ENCODE data around the gene NELL2. TPM values are rescaled to one million over a fixed set of nuclear protein-coding genes. Genes with fewer than 3 reads are reported as not detected.

The NELL2 gene
- polyA plus RNA-seq, 1 of the 3 experiments (the other 2 are of a cell fraction), result 0.35 TPM

DNA sequence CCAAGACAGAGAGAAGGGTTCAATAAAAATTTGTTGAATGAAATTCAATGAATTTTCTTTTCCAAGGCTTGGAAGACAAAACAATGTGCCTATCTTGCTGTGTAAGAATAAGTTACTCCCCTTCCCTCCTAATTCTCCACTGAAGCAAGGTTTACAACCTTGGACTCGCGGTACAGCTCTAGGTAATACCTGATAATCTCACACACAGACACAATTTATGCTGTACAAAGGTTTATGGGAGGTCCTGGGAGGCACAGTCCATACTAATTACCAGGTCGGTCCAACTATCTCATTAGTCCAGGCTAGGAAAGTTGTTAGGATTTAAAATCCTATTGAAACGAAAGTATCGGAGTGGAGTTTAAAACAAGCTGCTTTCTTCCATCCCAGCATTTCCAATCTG lies 42.6 kb downstream of the NELL2 start:
- Histone ChIP-seq H3K27ac (ENCODE audit: low read depth in 2 of 2, low read length in 1 of 2) (no peak overlapping the region), H3K36me3 (replicated peaks in 1 of 2; ENCODE audit: control insufficient read depth in 1 of 2, insufficient read depth in 2 of 2, low read length in 1 of 2) (no peaks in the 10 kb centered on the region), H3K27me3 (ENCODE audit: insufficient read depth) (no peaks in the 10 kb centered on the region), H3K9me3 (no peaks in the 10 kb centered on the region), H3K4me1 (ENCODE audit: control insufficient read depth in 1 of 2, insufficient read depth in 2 of 2, low read depth in 1 of 2, low read length in 1 of 2) (no peaks in the 10 kb centered on the region; a peak in 1 of 4 replicates), H3K4me2 (no peak overlapping the region), H3K9me2 (no peaks in the 10 kb centered on the region), H3F3A (replicated peaks; ENCODE audit: insufficient read depth) (no peaks in the 10 kb centered on the region), H4K20me1 (ENCODE audit: insufficient read depth) (no peaks in the 10 kb centered on the region), H2AFZ (ENCODE audit: low read depth) (no peak overlapping the region), H3K4me3 (ENCODE audit: low read depth in 2 of 2, low read length in 1 of 2) (no peak overlapping the region), H3K79me2 (ENCODE audit: insufficient read depth) (no peaks in the 10 kb centered on the region), H3K9ac (no peak overlapping the region)
- no peak for DNase-seq
- CTCF ChIA-PET, result no interaction called here
- POLR2A ChIA-PET, result no interaction called here
- WGBS (ENCODE audit: low lambda C conversion rate), result 55% methylated on average over 5 of the region's 5 CpGs
- TF ChIP-seq NRF1 (IDR thresholded peaks at IDR 0.05; ENCODE audit: low read depth, low read length), result no peak
- no peak for TF ChIP-seq FOXJ3 (CRISPR knock-in tag; IDR thresholded peaks at IDR 0.05)
- TF ChIP-seq RAD21 (IDR thresholded peaks at IDR 0.05; ENCODE audit: low read length), result no peak
- TF ChIP-seq, protein P1, sequence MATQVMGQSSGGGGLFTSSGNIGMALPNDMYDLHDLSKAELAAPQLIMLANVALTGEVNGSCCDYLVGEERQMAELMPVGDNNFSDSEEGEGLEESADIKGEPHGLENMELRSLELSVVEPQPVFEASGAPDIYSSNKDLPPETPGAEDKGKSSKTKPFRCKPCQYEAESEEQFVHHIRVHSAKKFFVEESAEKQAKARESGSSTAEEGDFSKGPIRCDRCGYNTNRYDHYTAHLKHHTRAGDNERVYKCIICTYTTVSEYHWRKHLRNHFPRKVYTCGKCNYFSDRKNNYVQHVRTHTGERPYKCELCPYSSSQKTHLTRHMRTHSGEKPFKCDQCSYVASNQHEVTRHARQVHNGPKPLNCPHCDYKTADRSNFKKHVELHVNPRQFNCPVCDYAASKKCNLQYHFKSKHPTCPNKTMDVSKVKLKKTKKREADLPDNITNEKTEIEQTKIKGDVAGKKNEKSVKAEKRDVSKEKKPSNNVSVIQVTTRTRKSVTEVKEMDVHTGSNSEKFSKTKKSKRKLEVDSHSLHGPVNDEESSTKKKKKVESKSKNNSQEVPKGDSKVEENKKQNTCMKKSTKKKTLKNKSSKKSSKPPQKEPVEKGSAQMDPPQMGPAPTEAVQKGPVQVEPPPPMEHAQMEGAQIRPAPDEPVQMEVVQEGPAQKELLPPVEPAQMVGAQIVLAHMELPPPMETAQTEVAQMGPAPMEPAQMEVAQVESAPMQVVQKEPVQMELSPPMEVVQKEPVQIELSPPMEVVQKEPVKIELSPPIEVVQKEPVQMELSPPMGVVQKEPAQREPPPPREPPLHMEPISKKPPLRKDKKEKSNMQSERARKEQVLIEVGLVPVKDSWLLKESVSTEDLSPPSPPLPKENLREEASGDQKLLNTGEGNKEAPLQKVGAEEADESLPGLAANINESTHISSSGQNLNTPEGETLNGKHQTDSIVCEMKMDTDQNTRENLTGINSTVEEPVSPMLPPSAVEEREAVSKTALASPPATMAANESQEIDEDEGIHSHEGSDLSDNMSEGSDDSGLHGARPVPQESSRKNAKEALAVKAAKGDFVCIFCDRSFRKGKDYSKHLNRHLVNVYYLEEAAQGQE (IDR thresholded peaks at IDR 0.05; ENCODE audit: low read depth, low read length), result no peak
- TF ChIP-seq FOSL2 (IDR thresholded peaks at IDR 0.05; ENCODE audit: borderline replicate concordance, low read depth), result no peak

DNA sequence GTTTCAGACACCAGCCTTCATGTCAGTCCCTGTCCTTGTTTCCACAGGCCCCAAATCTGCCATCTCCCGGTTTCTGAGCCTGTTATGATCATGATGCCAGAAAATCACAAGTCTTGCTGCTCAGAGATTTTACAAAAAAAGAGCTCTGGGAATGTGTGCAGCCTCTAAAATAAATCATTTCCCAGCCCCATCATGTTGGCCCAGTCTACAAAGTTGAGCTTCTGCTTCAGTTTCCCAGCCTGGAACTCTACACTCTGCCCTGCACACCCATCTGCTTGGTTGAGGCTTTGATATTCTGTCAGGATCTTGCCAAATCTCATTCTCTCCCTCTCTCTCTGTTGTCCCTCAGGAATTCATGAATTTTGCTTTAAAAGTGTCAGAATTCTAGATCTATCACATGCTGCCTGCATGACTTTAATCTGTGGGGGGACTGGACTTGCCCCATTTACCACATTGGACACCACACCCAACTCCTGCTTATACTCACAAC lies 45.5 kb downstream of the NELL2 start:
- POLR2A ChIA-PET, result no interaction called here
- H3K9me3 ChIP-seq, result no peaks in the 10 kb centered on the region
- CTCF ChIA-PET, result interaction anchor here (0.6 kb wide), 1 partner anchor 118 kb away, joined by 3 read pairs; no protein-coding TSS in a partner anchor
- H4K20me1 ChIP-seq (ENCODE audit: insufficient read depth), result no peaks in the 10 kb centered on the region
- H3K4me1 ChIP-seq (ENCODE audit: control insufficient read depth in 1 of 2, insufficient read depth in 2 of 2, low read depth in 1 of 2, low read length in 1 of 2), result no peaks in the 10 kb centered on the region; a peak in 1 of 4 replicates
- H3K27me3 ChIP-seq (ENCODE audit: insufficient read depth), result no peaks in the 10 kb centered on the region
- no peak overlapping the region for H3K27ac ChIP-seq (ENCODE audit: low read depth in 2 of 2, low read length in 1 of 2)
- no peak overlapping the region for H3K4me3 ChIP-seq (ENCODE audit: low read depth in 2 of 2, low read length in 1 of 2)
- H2AFZ ChIP-seq (ENCODE audit: low read depth), result no peak overlapping the region
- no peak overlapping the region for H3K9ac ChIP-seq
- WGBS (ENCODE audit: low lambda C conversion rate), result 17% methylated on average over 1 of the region's 1 CpG
- H3K79me2 ChIP-seq (ENCODE audit: insufficient read depth), result no peaks in the 10 kb centered on the region
- H3K9me2 ChIP-seq, result no peaks in the 10 kb centered on the region
- no peak for DNase-seq
- no peaks in the 10 kb centered on the region for H3K36me3 ChIP-seq (replicated peaks in 1 of 2; ENCODE audit: control insufficient read depth in 1 of 2, insufficient read depth in 2 of 2, low read length in 1 of 2)
- H3K4me2 ChIP-seq, result no peak overlapping the region
- no peaks in the 10 kb centered on the region for H3F3A ChIP-seq (replicated peaks; ENCODE audit: insufficient read depth)
- TF ChIP-seq GATA2 (CRISPR knock-in tag; IDR thresholded peaks at IDR 0.05) (no peak), CHD2 (IDR thresholded peaks at IDR 0.05; ENCODE audit: low read length, partially characterized antibody) (no peak), GABPA (IDR thresholded peaks at IDR 0.05; ENCODE audit: low read depth) (no peak), RXRA (IDR thresholded peaks at IDR 0.05; ENCODE audit: borderline replicate concordance, low read depth) (no peak), RCOR1 (IDR thresholded peaks at IDR 0.05; ENCODE audit: low read length) (no peak), JUND (IDR thresholded peaks at IDR 0.05) (no peak), EP300 (IDR thresholded peaks at IDR 0.05; ENCODE audit: borderline replicate concordance in 1 of 2, low read depth in 1 of 2, low read length in 1 of 2) (no peak), YY1 (IDR thresholded peaks at IDR 0.05; ENCODE audit: low read depth) (no peak), TCF12 (IDR thresholded peaks at IDR 0.05) (no peak), POLR2AphosphoS5 (IDR thresholded peaks at IDR 0.05; ENCODE audit: low read depth, low read length) (no peak), FOSL2 (IDR thresholded peaks at IDR 0.05; ENCODE audit: borderline replicate concordance, low read depth) (no peak)
- TF ChIP-seq, protein P2, sequence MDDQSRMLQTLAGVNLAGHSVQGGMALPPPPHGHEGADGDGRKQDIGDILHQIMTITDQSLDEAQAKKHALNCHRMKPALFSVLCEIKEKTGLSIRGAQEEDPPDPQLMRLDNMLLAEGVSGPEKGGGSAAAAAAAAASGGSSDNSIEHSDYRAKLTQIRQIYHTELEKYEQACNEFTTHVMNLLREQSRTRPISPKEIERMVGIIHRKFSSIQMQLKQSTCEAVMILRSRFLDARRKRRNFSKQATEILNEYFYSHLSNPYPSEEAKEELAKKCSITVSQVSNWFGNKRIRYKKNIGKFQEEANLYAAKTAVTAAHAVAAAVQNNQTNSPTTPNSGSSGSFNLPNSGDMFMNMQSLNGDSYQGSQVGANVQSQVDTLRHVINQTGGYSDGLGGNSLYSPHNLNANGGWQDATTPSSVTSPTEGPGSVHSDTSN (IDR thresholded peaks at IDR 0.05), result no peak
- TF ChIP-seq, protein P3, sequence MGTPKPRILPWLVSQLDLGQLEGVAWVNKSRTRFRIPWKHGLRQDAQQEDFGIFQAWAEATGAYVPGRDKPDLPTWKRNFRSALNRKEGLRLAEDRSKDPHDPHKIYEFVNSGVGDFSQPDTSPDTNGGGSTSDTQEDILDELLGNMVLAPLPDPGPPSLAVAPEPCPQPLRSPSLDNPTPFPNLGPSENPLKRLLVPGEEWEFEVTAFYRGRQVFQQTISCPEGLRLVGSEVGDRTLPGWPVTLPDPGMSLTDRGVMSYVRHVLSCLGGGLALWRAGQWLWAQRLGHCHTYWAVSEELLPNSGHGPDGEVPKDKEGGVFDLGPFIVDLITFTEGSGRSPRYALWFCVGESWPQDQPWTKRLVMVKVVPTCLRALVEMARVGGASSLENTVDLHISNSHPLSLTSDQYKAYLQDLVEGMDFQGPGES (IDR thresholded peaks at IDR 0.05; ENCODE audit: low read depth, low read length), result no peak
- TF ChIP-seq, protein P1 (IDR thresholded peaks at IDR 0.05; ENCODE audit: low read depth, low read length), result no peak

Data from SK-N-SH (cell line).